ENCODE data around the gene DIPK1B. TPM values are rescaled to one million over a fixed set of nuclear protein-coding genes. Genes with fewer than 3 reads are reported as not detected.

DIPK1B gene
- total and polyA plus RNA-seq, 2 donors (not counting 3 experiments of a cell fraction or from before 2014, with no cell fraction given): 253 to 441 TPM

GRCh38 chr9:136728548-136729123 lies 16.3 kb downstream of the DIPK1B start:
- peak overlapping the region; percentile 69 for H2AFZ ChIP-seq (ENCODE audit: low read depth, low read length)
- peak overlapping the region; percentile 53 for H3K4me2 ChIP-seq (ENCODE audit: insufficient read depth, low read length)
- ChIA-PET POLR2A (interaction anchor here (0.7 to 3.3 kb wide), 8 partner anchors 10 to 48 kb away, joined by 3 to 32 read pairs (median 4); no protein-coding TSS in a partner anchor), CTCF (interaction anchor here (0.6 to 3.6 kb wide), 12 partner anchors 9 to 49 kb away, joined by 3 to 31 read pairs (median 4); partner anchors contain the start of genes LCN10 and LCN8)
- H3K79me2 ChIP-seq (ENCODE audit: control insufficient read depth, insufficient read depth, low read length): peaks cover 64% of the 10 kb centered on the region
- H4K20me1 ChIP-seq (replicated peaks; ENCODE audit: control insufficient read depth, extremely low read depth, insufficient read depth, low read length): no peaks in the 10 kb centered on the region
- H3K27me3 ChIP-seq (ENCODE audit: control insufficient read depth in 2 of 2, insufficient read depth in 2 of 2, low read length in 2 of 2): no peaks in the 10 kb centered on the region
- peaks cover 32% of the 10 kb centered on the region for H3K4me1 ChIP-seq (ENCODE audit: control insufficient read depth, extremely low read depth, insufficient read depth, low read length)
- H3K27ac ChIP-seq (ENCODE audit: insufficient read depth, low read depth, low read length): peak overlapping the region; percentile 8
- peaks cover 5 to 19% of the 10 kb centered on the region in 2 experiments for H3K36me3 ChIP-seq (ENCODE audit: control insufficient read depth in 2 of 2, extremely low read depth in 1 of 2, insufficient read depth in 2 of 2, low read length in 2 of 2)
- H3K4me3 ChIP-seq (replicated peaks in 1 of 3; ENCODE audit: insufficient read depth in 1 of 3, low read depth in 1 of 3, low read length in 3 of 3): peak overlapping the region in 2 of 3 experiments; percentile 4 to 89
- no peak for TF ChIP-seq GATA2 (IDR thresholded peaks at IDR 0.05; ENCODE audit: insufficient read depth, insufficient read length, low read depth, low read length)
- no peak for TF ChIP-seq FOS (IDR thresholded peaks at IDR 0.05; ENCODE audit: borderline replicate concordance, insufficient read depth, low read length)
- TF ChIP-seq EZH2 (IDR thresholded peaks at IDR 0.05; ENCODE audit: borderline replicate concordance, low read depth, low read length, severe bottlenecking): no peak
- TF ChIP-seq POLR2A (IDR thresholded peaks at IDR 0.05; ENCODE audit: low read depth, low read length): no peak
- TF ChIP-seq JUN (IDR thresholded peaks at IDR 0.05; ENCODE audit: borderline replicate concordance, insufficient read depth, insufficient read length, low read depth): no peak
- TF ChIP-seq MYC (IDR thresholded peaks at IDR 0.05; ENCODE audit: low read depth, low read length): no peak
- TF ChIP-seq, protein P1, sequence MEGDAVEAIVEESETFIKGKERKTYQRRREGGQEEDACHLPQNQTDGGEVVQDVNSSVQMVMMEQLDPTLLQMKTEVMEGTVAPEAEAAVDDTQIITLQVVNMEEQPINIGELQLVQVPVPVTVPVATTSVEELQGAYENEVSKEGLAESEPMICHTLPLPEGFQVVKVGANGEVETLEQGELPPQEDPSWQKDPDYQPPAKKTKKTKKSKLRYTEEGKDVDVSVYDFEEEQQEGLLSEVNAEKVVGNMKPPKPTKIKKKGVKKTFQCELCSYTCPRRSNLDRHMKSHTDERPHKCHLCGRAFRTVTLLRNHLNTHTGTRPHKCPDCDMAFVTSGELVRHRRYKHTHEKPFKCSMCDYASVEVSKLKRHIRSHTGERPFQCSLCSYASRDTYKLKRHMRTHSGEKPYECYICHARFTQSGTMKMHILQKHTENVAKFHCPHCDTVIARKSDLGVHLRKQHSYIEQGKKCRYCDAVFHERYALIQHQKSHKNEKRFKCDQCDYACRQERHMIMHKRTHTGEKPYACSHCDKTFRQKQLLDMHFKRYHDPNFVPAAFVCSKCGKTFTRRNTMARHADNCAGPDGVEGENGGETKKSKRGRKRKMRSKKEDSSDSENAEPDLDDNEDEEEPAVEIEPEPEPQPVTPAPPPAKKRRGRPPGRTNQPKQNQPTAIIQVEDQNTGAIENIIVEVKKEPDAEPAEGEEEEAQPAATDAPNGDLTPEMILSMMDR (IDR thresholded peaks at IDR 0.05; ENCODE audit: extremely low read depth in 1 of 2, insufficient read depth in 1 of 2, low read depth in 1 of 2, low read length in 2 of 2): no peak
- TF ChIP-seq MAX (IDR thresholded peaks at IDR 0.05; ENCODE audit: insufficient read depth, insufficient read length): no peak
- no peak for TF ChIP-seq POLR2AphosphoS5 (IDR thresholded peaks at IDR 0.05; ENCODE audit: insufficient read depth, low read depth, low read length)
- FAIRE-seq (peak; percentile 81), DNase-seq (ENCODE audit: low read depth, low spot score) (peak; percentile 47)
- H3K9me1 ChIP-seq (replicated peaks; ENCODE audit: control insufficient read depth, extremely low read depth, insufficient read depth, low read length): no peaks in the 10 kb centered on the region
- BruUV-seq (replicated peaks): no TSS peak
- intact Hi-C loops (cut with micrococcal nuclease) (loop anchor here (5.0 kb wide), 1 partner anchor 64 kb away; the partner anchor contains the start of gene TMEM141), dilution Hi-C loops (cut with MboI; ENCODE audit: extremely low pct_ligation_motif_present, low sequenced_read_pairs) (no loop called here)
- H3K9ac ChIP-seq (replicated peaks; ENCODE audit: extremely low read depth, insufficient read depth, low read length): peak overlapping the region; percentile 69
- H3K9me3 ChIP-seq (replicated peaks; ENCODE audit: control insufficient read depth, insufficient read depth, low read length): no peaks in the 10 kb centered on the region
